K562 (cell line): Measurements from ENCODE around the gene SIRT4. TPM values are rescaled to one million over a fixed set of nuclear protein-coding genes. Genes with fewer than 3 reads are reported as not detected.

Experiments used
- ATAC-seq: fragments of 200-7000 bp; cut with Tn5 transposase; 3 replicates; pipeline ENCODE4 v1.9.1; 2020; ENCODE audit warnings: moderate library complexity
- BruUV-seq: library from RNA; stranded (reverse); fragments of 400-500 nt; replicated peaks from 2 replicates; lab custom pipeline; 2021; lab: Mats Ljungman, UMichigan
- CTCF ChIA-PET: fragments of 300-600 bp; formaldehyde crosslinking; extraction: SDS; loops from one replicate; lab custom pipeline; 2021; ENCODE audit warnings: low intra/inter-chr PET ratio; lab: Yijun Ruan, JAX
- POLR2A ChIA-PET: fragments of 300-600, 350-650 bp; sonication (Branson Sonifier 250); formaldehyde crosslinking; extraction: SDS; loops from one replicate; lab custom pipeline; 2021; ENCODE audit warnings: antibody characterized with exemption, inconsistent platforms; lab: Yijun Ruan, JAX
- DNase-seq, 4 experiments: peaks; one replicate each; pipeline versions ENCODE4 v3.0.0 to v3.0.0-alpha.2; 2011 to 2018; ENCODE audit warnings: low spot score in 3 of 4, mixed read lengths in 3 of 4; ENCODE audit errors: extremely low read depth in 1 of 4
- FAIRE-seq: peaks from 2 replicates; lab custom pipeline; 2011; peaks lifted over from hg19 to GRCh38; lab: Jason Lieb, UNC
- H2AFZ ChIP-seq: 2 replicates; pipeline ENCODE4 v1.6.0; 2011; ENCODE audit warnings: low read depth, low read length, control low read depth, inconsistent platforms
- H3K27ac ChIP-seq: fragments of 200-600 bp; 3 replicates; pipeline ENCODE4 v1.8.0; 2011; ENCODE audit warnings: low read depth, mild to moderate bottlenecking, control low read depth, inconsistent platforms, low read length, moderate library complexity, mixed read lengths; ENCODE audit errors: extremely low read depth
- H3K27me3 ChIP-seq, 2 experiments: fragments of 300-600 bp in 1 of 2; 2 replicates in 1 of 2; 3 replicates in 1 of 2; pipeline versions ENCODE4 v1.6.0 to v1.8.0; 2011; ENCODE audit warnings: inconsistent platforms in 2 of 2, low read length in 2 of 2, mild to moderate bottlenecking in 1 of 2, mixed read lengths in 1 of 2, moderate library complexity in 1 of 2; ENCODE audit not compliant: control insufficient read depth in 2 of 2, insufficient read depth in 2 of 2
- H3K36me3 ChIP-seq: fragments of 300-600 bp; 3 replicates; pipeline ENCODE4 v1.8.0; 2011; ENCODE audit warnings: mild to moderate bottlenecking, low read length, inconsistent platforms; ENCODE audit not compliant: control insufficient read depth, insufficient read depth
- H3K4me1 ChIP-seq, 2 experiments: fragments of 200-600 bp in 1 of 2; replicated peaks in 1 of 2; 2 replicates in 1 of 2; 3 replicates in 1 of 2; pipeline versions ENCODE4 v1.5.1 to v1.8.0; 2011; ENCODE audit warnings: inconsistent platforms in 2 of 2, low read length in 2 of 2, mild to moderate bottlenecking in 1 of 2, mixed read lengths in 1 of 2, moderate library complexity in 1 of 2; ENCODE audit not compliant: control insufficient read depth in 2 of 2, insufficient read depth in 2 of 2
- H3K4me2 ChIP-seq: 2 replicates; pipeline ENCODE4 v1.6.1; 2011; ENCODE audit warnings: low read length, control low read depth, inconsistent platforms, mixed read lengths; ENCODE audit not compliant: insufficient read depth
- H3K4me3 ChIP-seq: fragments of 200-600 bp; sonication (generic), shearing (Covaris generic); 2 replicates; pipeline ENCODE4 v1.5.1; 2016; ENCODE audit warnings: control low read depth, inconsistent platforms
- H3K79me2 ChIP-seq: fragments of 200-600 bp; 3 replicates; pipeline ENCODE4 v1.8.0; 2011; ENCODE audit warnings: low read length, inconsistent platforms; ENCODE audit not compliant: control insufficient read depth, insufficient read depth
- H3K9ac ChIP-seq, 2 experiments: 2 replicates each; pipeline versions ENCODE4 v1.6.0 to v1.6.1; 2011; ENCODE audit warnings: low read depth in 2 of 2, low read length in 2 of 2, control low read depth in 1 of 2, inconsistent platforms in 1 of 2, mild to moderate bottlenecking in 1 of 2, mixed read lengths in 1 of 2; ENCODE audit not compliant: insufficient read depth in 1 of 2
- H3K9me1 ChIP-seq: one replicate; pipeline ENCODE4 v1.6.0; 2011; ENCODE audit warnings: inconsistent platforms, mild to moderate bottlenecking, low read length, moderate library complexity; ENCODE audit not compliant: control insufficient read depth, insufficient read depth
- H3K9me3 ChIP-seq: replicated peaks from 2 replicates; pipeline ENCODE4 v1.5.1; 2011; ENCODE audit warnings: low read depth, low read length, inconsistent platforms; ENCODE audit not compliant: control insufficient read depth, insufficient read depth
- H4K20me1 ChIP-seq: replicated peaks from 2 replicates; pipeline ENCODE4 v1.6.1; 2011; ENCODE audit warnings: low read length, inconsistent platforms, mixed read lengths; ENCODE audit not compliant: control insufficient read depth, insufficient read depth
- CBX8 ChIP-seq: fragments of 200-600 bp; sonication (generic); IDR thresholded peaks from 2 replicates; pipeline ENCODE4 v1.6.1; 2012; ENCODE audit warnings: borderline replicate concordance, mixed run types, low read depth, mild to moderate bottlenecking, moderate library complexity, mixed read lengths, low read length, control low read depth, inconsistent platforms; ENCODE audit not compliant: poor library complexity, severe bottlenecking; ENCODE audit errors: extremely low read depth
- RCOR1 ChIP-seq, 2 experiments: IDR thresholded peaks; 2 replicates each; pipeline ENCODE4 v1.6.1; 2012; ENCODE audit warnings: low read depth in 2 of 2, low read length in 2 of 2, borderline replicate concordance in 1 of 2, improper control_type of control experiment in 1 of 2
- ZNF121 ChIP-seq: sonication (generic); formaldehyde crosslinking; conservative IDR thresholded peaks from 2 replicates; pipeline ENCODE4 v1.8.0; 2022; ENCODE audit warnings: missing genetic modification reagents
- WGBS: fragments of 100-300 bp; shearing (Covaris generic); methylation state at CpG from one replicate; pipeline ENCODE4 v1.1.6; 2016; ENCODE audit warnings: low coverage, mixed read lengths; ENCODE audit not compliant: insufficient coverage; ENCODE audit errors: missing lambda C conversion rate; 5-methylcytosine and 5-hydroxymethylcytosine counted together
- in situ Hi-C: fragments of 300-500 bp; cut with MboI; formaldehyde crosslinking; loops from 4 replicates; pipeline ENCODE4 v1.15.0; 2018; ENCODE audit warnings: inconsistent platforms, mixed read lengths
- intact Hi-C: fragments of 100-400 bp; cut with micrococcal nuclease; formaldehyde crosslinking; loops from 2 replicates; pipeline ENCODE4 v1.14.2; 2022
- polyA plus RNA-seq, 8 experiments: library from polyadenylated mRNA; depleted of rRNA in 4 of 8; stranded (reverse) in 5 of 8; unstranded in 3 of 8; fragments of >200 nt; fragmentation: Nextera tagmentation in 2 of 8; fragmentation: Illumina TruSeq in 1 of 8; extraction: Ambion mirVana in 2 of 8; extraction: Trizol in 1 of 8; gene quantifications; 2 replicates each; pipeline versions ENCODE4 v1.2.1 to v1.2.3, GENCODE V29; 2011 to 2014; ENCODE audit warnings: inconsistent platforms in 1 of 8, missing spikeins in 1 of 8
- total RNA-seq, 7 experiments: library from RNA; depleted of rRNA in 6 of 7; stranded (reverse); fragments of >200 nt in 6 of 7; fragmentation: Illumina TruSeq in 2 of 7; extraction: Trizol in 2 of 7; gene quantifications; 2 replicates each; pipeline versions ENCODE4 v1.2.1 to v1.2.3, GENCODE V29; 2011 to 2021; ENCODE audit warnings: low replicate concordance in 1 of 7

SIRT4 gene
- total and polyA plus RNA-seq, 9 of the 15 experiments (the other 6 are each of a cell fraction or from before 2014, with no cell fraction given) = 0.86 to 5.2 (median 2.4) TPM

GRCh38 chr12:120343039-120343537 lies 41.0 kb downstream of the SIRT4 start (continued):
- no peak for TF ChIP-seq CBX8

- DNase-seq (no peak), ATAC-seq (no peak), FAIRE-seq (no peak)
- H2AFZ ChIP-seq = no peak overlapping the region
- H3K27ac ChIP-seq = no peak overlapping the region
- H3K79me2 ChIP-seq = no peaks in the 10 kb centered on the region
- no peaks in the 10 kb centered on the region for H3K9me3 ChIP-seq
- WGBS = 23% methylated on average over 8 of the region's 8 CpGs
- H4K20me1 ChIP-seq = no peaks in the 10 kb centered on the region; the same call in 1 of the 2 replicates
- no peaks in the 10 kb centered on the region for H3K36me3 ChIP-seq
- CTCF ChIA-PET = no interaction called here
- H3K4me1 ChIP-seq = peaks cover 0 to 13% of the 10 kb centered on the region in 2 experiments; a peak in 1 of 5 replicates
- intact Hi-C loops (no loop called here), in situ Hi-C loops (loop anchor here (25.0 kb wide), 1 partner anchor 319 kb away; no protein-coding TSS in a partner anchor)
- no peak overlapping the region for H3K4me3 ChIP-seq
- POLR2A ChIA-PET = no interaction called here
- H3K27me3 ChIP-seq = peaks cover 13 to 30% of the 10 kb centered on the region in 2 experiments; a peak in 4 of 5 replicates
- H3K9me1 ChIP-seq = no peaks in the 10 kb centered on the region
- TF ChIP-seq ZNF121 (peak; percentile 68), RCOR1 (IDR thresholded peaks at IDR 0.05; ENCODE audit: borderline replicate concordance in 1 of 2, low read depth in 2 of 2, low read length in 2 of 2) (no peak)
- no TSS peak for BruUV-seq
- no peak overlapping the region for H3K9ac ChIP-seq
- H3K4me2 ChIP-seq = no peak overlapping the region
Observed at GRCh38 chr12:120343692-120344091, 41.6 kb downstream of the SIRT4 start.
